ENCODE data around the gene BCL2.

DNA sequence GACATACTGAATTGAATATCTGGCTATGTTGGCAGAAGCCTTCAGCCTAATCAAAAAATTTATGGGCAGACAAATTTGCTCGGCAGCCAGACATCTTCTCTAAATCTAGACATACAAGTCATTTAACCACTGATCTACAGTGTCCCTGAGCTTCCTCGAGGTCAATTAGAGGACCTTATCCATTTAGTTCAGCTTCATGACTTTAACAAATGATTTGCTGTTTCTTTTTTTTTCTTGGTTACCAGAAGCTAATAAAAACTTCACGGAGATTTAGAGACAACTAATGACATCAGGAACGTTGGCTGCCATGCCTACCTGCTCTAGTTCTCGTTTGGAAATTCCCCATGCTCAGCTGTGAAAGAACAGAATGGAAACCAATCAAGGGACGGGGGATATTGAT lies 223.8 kb downstream of the BCL2 start:
- no peak for TF ChIP-seq POLR2A (IDR thresholded peaks at IDR 0.05; ENCODE audit: low read depth)
- TF ChIP-seq, protein P1, sequence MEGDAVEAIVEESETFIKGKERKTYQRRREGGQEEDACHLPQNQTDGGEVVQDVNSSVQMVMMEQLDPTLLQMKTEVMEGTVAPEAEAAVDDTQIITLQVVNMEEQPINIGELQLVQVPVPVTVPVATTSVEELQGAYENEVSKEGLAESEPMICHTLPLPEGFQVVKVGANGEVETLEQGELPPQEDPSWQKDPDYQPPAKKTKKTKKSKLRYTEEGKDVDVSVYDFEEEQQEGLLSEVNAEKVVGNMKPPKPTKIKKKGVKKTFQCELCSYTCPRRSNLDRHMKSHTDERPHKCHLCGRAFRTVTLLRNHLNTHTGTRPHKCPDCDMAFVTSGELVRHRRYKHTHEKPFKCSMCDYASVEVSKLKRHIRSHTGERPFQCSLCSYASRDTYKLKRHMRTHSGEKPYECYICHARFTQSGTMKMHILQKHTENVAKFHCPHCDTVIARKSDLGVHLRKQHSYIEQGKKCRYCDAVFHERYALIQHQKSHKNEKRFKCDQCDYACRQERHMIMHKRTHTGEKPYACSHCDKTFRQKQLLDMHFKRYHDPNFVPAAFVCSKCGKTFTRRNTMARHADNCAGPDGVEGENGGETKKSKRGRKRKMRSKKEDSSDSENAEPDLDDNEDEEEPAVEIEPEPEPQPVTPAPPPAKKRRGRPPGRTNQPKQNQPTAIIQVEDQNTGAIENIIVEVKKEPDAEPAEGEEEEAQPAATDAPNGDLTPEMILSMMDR (IDR thresholded peaks at IDR 0.05): no peak
- no peak for TF ChIP-seq POLR2AphosphoS5 (IDR thresholded peaks at IDR 0.05)
- TF ChIP-seq EP300 (IDR thresholded peaks at IDR 0.05): no peak
